Muscle layer of colon (tissue), 2 donors: Measurements from ENCODE around the gene HORMAD2.
"Not testable (repeated sequence)": the region's sequence is repeated elsewhere in the genome, so short reads cannot be mapped to it uniquely, and the experiment has no call there.

ENCODE experiments used
- H3K27ac ChIP-seq: one replicate; pipeline ENCODE4 v1.7.0; 2013; ENCODE audit warnings: low read depth, mild to moderate bottlenecking, low read length, moderate library complexity
- H3K27me3 ChIP-seq, 2 donors: one replicate each; pipeline ENCODE4 v1.7.0; 2013; ENCODE audit warnings: low read length in 2 of 2, mild to moderate bottlenecking in 2 of 2; ENCODE audit not compliant: insufficient read depth in 2 of 2, control insufficient read depth in 1 of 2
- H3K36me3 ChIP-seq: one replicate; pipeline ENCODE4 v1.7.0; 2013; ENCODE audit warnings: mild to moderate bottlenecking, low read length; ENCODE audit not compliant: insufficient read depth
- H3K4me1 ChIP-seq: one replicate; pipeline ENCODE4 v1.7.0; 2013; ENCODE audit warnings: mild to moderate bottlenecking, low read length; ENCODE audit not compliant: insufficient read depth
- H3K4me3 ChIP-seq, 2 donors: one replicate each; pipeline ENCODE4 v1.7.0; 2013; ENCODE audit warnings: low read length in 2 of 2, low read depth in 1 of 2, mild to moderate bottlenecking in 1 of 2, moderate library complexity in 1 of 2
- H3K9ac ChIP-seq: one replicate; pipeline ENCODE4 v1.7.0; 2013; ENCODE audit warnings: low read length
- H3K9me3 ChIP-seq: one replicate; pipeline ENCODE4 v1.7.0; 2013; ENCODE audit warnings: mild to moderate bottlenecking, low read length
- donor health status: abdominal sarcoma.
- donor health status: Adenocarcinoma of cecum.

The HORMAD2 gene

DNA sequence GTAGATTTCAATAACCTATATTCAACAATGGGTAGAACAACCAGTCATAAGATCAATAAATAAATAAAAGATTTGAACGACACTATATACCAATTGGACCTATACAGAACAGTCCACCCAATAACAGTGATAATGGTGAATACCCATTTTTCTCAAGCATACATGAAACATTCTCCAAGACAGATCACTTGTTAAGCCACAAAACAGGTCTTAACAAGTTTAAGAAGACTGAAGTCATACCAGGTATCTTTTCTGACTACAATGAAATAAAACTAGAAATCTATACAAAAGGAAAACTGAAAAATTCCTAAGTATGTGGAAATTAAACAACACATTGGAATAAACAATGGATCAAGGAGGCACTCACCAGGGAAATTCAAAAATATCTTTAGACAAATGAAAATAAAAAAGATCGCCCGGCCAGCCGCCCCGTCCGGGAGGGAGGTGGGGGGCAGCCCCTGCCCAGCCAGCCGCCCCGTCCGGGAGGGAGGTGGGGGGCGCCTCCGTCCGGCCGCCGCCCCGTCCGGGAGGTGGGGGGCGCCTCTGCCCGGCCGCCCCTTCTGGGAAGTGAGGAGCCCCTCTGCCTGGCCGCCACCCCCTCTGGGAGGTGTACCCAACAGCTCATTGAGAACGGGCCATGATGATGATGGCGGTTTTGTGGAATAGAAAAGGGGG, 20.8 kb upstream of the HORMAD2 start:
- not testable (repeated sequence) for H3K27ac ChIP-seq, H3K9me3 ChIP-seq, H3K4me3 ChIP-seq, H3K9ac ChIP-seq, H3K4me1 ChIP-seq, H3K27me3 ChIP-seq, H3K36me3 ChIP-seq

GRCh38 chr22:30061094-30061493, 19.2 kb upstream of the HORMAD2 start:
- not testable (repeated sequence) for H3K4me1 ChIP-seq, H3K27ac ChIP-seq, H3K36me3 ChIP-seq, H3K9me3 ChIP-seq, H3K4me3 ChIP-seq, H3K27me3 ChIP-seq, H3K9ac ChIP-seq

GRCh38 chr22:30062259-30062658, 18.0 kb upstream of the HORMAD2 start:
- Histone ChIP-seq H3K36me3 (no peaks in the 10 kb centered on the region), H3K27me3 (no peaks in the 10 kb centered on the region), H3K4me3 (no peak overlapping the region), H3K9me3 (no peaks in the 10 kb centered on the region), H3K4me1 (no peaks in the 10 kb centered on the region), H3K27ac (no peak overlapping the region), H3K9ac (no peak overlapping the region)

GRCh38 chr22:30062950-30063349, 17.3 kb upstream of the HORMAD2 start:
- no peaks in the 10 kb centered on the region for H3K4me1 ChIP-seq
- no peak overlapping the region for H3K27ac ChIP-seq
- no peak overlapping the region for H3K9ac ChIP-seq
- no peaks in the 10 kb centered on the region for H3K9me3 ChIP-seq
- no peaks in the 10 kb centered on the region for H3K36me3 ChIP-seq
- H3K4me3 ChIP-seq, result no peak overlapping the region
- no peaks in the 10 kb centered on the region for H3K27me3 ChIP-seq

DNA sequence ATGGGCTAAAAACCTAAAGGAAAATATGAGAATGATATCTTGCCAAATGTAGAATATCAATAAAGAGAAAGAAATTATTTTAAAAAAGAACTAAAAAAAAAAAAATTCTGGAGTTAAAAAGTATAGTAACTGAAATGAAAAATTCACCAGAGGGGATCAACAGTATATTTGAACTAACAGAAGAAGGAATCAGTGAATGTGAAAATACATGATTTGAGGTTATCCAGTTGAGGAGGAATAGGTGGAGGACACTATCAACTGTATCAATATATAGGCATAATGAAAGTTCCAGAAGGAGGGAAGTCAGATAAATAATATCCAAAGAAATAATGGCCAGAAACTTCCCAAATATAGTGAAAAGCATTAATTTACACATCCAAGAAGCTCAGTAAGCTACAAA, 16.1 kb upstream of the HORMAD2 start:
- H3K9me3 ChIP-seq, result no peaks in the 10 kb centered on the region
- no peaks in the 10 kb centered on the region for H3K4me1 ChIP-seq
- no peaks in the 10 kb centered on the region for H3K27me3 ChIP-seq
- no peak overlapping the region for H3K9ac ChIP-seq
- H3K27ac ChIP-seq, result no peak overlapping the region
- H3K36me3 ChIP-seq, result no peaks in the 10 kb centered on the region
- no peak overlapping the region for H3K4me3 ChIP-seq

- Histone ChIP-seq H3K4me1 (no peaks in the 10 kb centered on the region), H3K9ac (no peak overlapping the region), H3K27me3 (no peaks in the 10 kb centered on the region), H3K36me3 (no peaks in the 10 kb centered on the region), H3K27ac (no peak overlapping the region), H3K9me3 (no peaks in the 10 kb centered on the region), H3K4me3 (no peak overlapping the region)
Observed at GRCh38 chr22:30073743-30074142, 6.5 kb upstream of the HORMAD2 start.

GRCh38 chr22:30074147-30074546, 6.1 kb upstream of the HORMAD2 start:
- Histone ChIP-seq H3K9ac (no peak overlapping the region), H3K27me3 (no peaks in the 10 kb centered on the region), H3K4me1 (no peaks in the 10 kb centered on the region), H3K36me3 (no peaks in the 10 kb centered on the region), H3K27ac (no peak overlapping the region), H3K4me3 (no peak overlapping the region), H3K9me3 (no peaks in the 10 kb centered on the region)

GRCh38 chr22:30074994-30075393, 5.3 kb upstream of the HORMAD2 start:
- H3K27me3 ChIP-seq, result peaks cover 0 to 4% of the 10 kb centered on the region in 2 donors
- H3K4me1 ChIP-seq, result no peaks in the 10 kb centered on the region
- H3K9me3 ChIP-seq, result no peaks in the 10 kb centered on the region
- H3K9ac ChIP-seq, result no peak overlapping the region
- H3K4me3 ChIP-seq, result no peak overlapping the region
- H3K27ac ChIP-seq, result no peak overlapping the region
- H3K36me3 ChIP-seq, result no peaks in the 10 kb centered on the region

GRCh38 chr22:30077279-30077880, 2.9 kb upstream of the HORMAD2 start:
- Histone ChIP-seq H3K9ac (no peak overlapping the region), H3K9me3 (no peaks in the 10 kb centered on the region), H3K27me3 (peaks cover 0 to 13% of the 10 kb centered on the region in 2 donors), H3K36me3 (no peaks in the 10 kb centered on the region), H3K27ac (no peak overlapping the region), H3K4me3 (no peak overlapping the region), H3K4me1 (no peaks in the 10 kb centered on the region)

GRCh38 chr22:30078320-30079311, 1.6 kb upstream of the HORMAD2 start:
- Histone ChIP-seq H3K9ac (no peak overlapping the region), H3K9me3 (no peaks in the 10 kb centered on the region), H3K27me3 (peaks cover 0 to 13% of the 10 kb centered on the region in 2 donors), H3K36me3 (no peaks in the 10 kb centered on the region), H3K4me3 (no peak overlapping the region), H3K27ac (no peak overlapping the region), H3K4me1 (no peaks in the 10 kb centered on the region)

GRCh38 chr22:30080805-30081204, 541 bp downstream of the HORMAD2 start:
- Histone ChIP-seq H3K4me3 (no peak overlapping the region), H3K27me3 (peaks cover 0 to 13% of the 10 kb centered on the region in 2 donors), H3K4me1 (no peaks in the 10 kb centered on the region), H3K27ac (no peak overlapping the region), H3K36me3 (no peaks in the 10 kb centered on the region), H3K9me3 (no peaks in the 10 kb centered on the region), H3K9ac (no peak overlapping the region)
